ENCODE measurements around the gene FKBP1A.

FKBP1A gene

GRCh38 chr20:1331101-1331500 lies 61.8 kb downstream of the FKBP1A start:
- DNase-seq, result no peak

GRCh38 chr20:1330075-1330830 lies 62.6 kb downstream of the FKBP1A start:
- peak; percentile 64 for DNase-seq

- no peak for DNase-seq
Observed at GRCh38 chr20:1328680-1329330, 64.0 kb downstream of the FKBP1A start, which contains the start of gene SDCBP2. TSS of gene SDCBP2 (minus strand) at chr20:1329139. CDS start at chr20:1320416, 8,723 bp downstream.

- no peak for DNase-seq
Observed at GRCh38 chr20:1327827-1328679, 64.8 kb downstream of the FKBP1A start.

GRCh38 chr20:1327241-1327653 lies 65.6 kb downstream of the FKBP1A start:
- DNase-seq, result no peak

- no peak for DNase-seq
Observed at GRCh38 chr20:1326031-1326930, 66.6 kb downstream of the FKBP1A start.

- peak; percentile 99 for DNase-seq
Observed at GRCh38 chr20:1325173-1326030, 67.5 kb downstream of the FKBP1A start.

GRCh38 chr20:1324598-1325172 lies 68.2 kb downstream of the FKBP1A start:
- no peak for DNase-seq

GRCh38 chr20:1323830-1324597 lies 68.8 kb downstream of the FKBP1A start:
- DNase-seq, result no peak

- no peak for DNase-seq
Observed at GRCh38 chr20:1323256-1323655, 69.6 kb downstream of the FKBP1A start.

- DNase-seq, result no peak
Observed at GRCh38 chr20:1322511-1323245, 70.2 kb downstream of the FKBP1A start.

GRCh38 chr20:1321654-1321939 lies 71.3 kb downstream of the FKBP1A start:
- no peak for DNase-seq

GRCh38 chr20:1320902-1321653 lies 71.8 kb downstream of the FKBP1A start:
- DNase-seq, result no peak

- no peak for DNase-seq
Observed at GRCh38 chr20:1320016-1320415, 72.8 kb downstream of the FKBP1A start.

- DNase-seq, result no peak
Observed at GRCh38 chr20:1319462-1319861, 73.4 kb downstream of the FKBP1A start.

GRCh38 chr20:1319051-1319450 lies 73.8 kb downstream of the FKBP1A start:
- DNase-seq, result no peak

Data from CD4-positive, alpha-beta T cell treated with Interleukin-17A for 1 hour (primary cell).